Left ventricle myocardium inferior (tissue), 1 donor: ENCODE data around the gene AKAP17A. TPM values are rescaled to one million over a fixed set of nuclear protein-coding genes. Genes with fewer than 3 reads are reported as not detected.

Experiments
- DNase-seq: peaks from one replicate; pipeline ENCODE4 v3.0.0-alpha.2; 2020
- H3K27ac ChIP-seq: fragments of 200-600 bp; replicated peaks from 2 replicates; pipeline ENCODE4 v1.8.0; 2021
- H3K27me3 ChIP-seq: fragments of 200-600 bp; 2 replicates; pipeline ENCODE4 v1.8.0; 2021; ENCODE audit warnings: low read depth
- H3K36me3 ChIP-seq: fragments of 200-600 bp; 2 replicates; pipeline ENCODE4 v1.8.0; 2021
- H3K4me1 ChIP-seq: fragments of 200-600 bp; 2 replicates; pipeline ENCODE4 v1.8.0; 2021
- H3K4me3 ChIP-seq: fragments of 200-600 bp; 2 replicates; pipeline ENCODE4 v1.8.0; 2021; ENCODE audit warnings: mild to moderate bottlenecking, moderate library complexity
- H3K9me3 ChIP-seq: fragments of 200-600 bp; replicated peaks from 2 replicates; pipeline ENCODE4 v1.8.0; 2021
- intact Hi-C: fragments of 100-400 bp; cut with micrococcal nuclease; formaldehyde crosslinking; loops from one replicate; pipeline ENCODE4 v1.11.0; 2022
- total RNA-seq: library from RNA; stranded (reverse); fragmentation: NEBNext Ultra II Directional; extraction: Animal tissue kit (Norgen Biotek cat#: 25700); gene quantifications from one replicate; pipeline ENCODE4 v1.2.1, GENCODE V29; 2021
- TF ChIP-seq, protein P1 (sequence below): fragments of 200-600 bp; IDR thresholded peaks from 2 replicates; pipeline ENCODE4 v1.8.0; 2021; ENCODE audit warnings: antibody characterized with exemption, mild to moderate bottlenecking, borderline replicate concordance
- donor health status: DM: no; HTN: yes; CAD: no; lungs with severe emphysema.

The AKAP17A gene
- total RNA-seq, 1 donor from 2014 or later: 15.8 TPM

- peaks cover 11% of the 10 kb centered on the region for H3K9me3 ChIP-seq
- H3K36me3 ChIP-seq: peaks cover 86% of the 10 kb centered on the region
- TF ChIP-seq, protein P1, sequence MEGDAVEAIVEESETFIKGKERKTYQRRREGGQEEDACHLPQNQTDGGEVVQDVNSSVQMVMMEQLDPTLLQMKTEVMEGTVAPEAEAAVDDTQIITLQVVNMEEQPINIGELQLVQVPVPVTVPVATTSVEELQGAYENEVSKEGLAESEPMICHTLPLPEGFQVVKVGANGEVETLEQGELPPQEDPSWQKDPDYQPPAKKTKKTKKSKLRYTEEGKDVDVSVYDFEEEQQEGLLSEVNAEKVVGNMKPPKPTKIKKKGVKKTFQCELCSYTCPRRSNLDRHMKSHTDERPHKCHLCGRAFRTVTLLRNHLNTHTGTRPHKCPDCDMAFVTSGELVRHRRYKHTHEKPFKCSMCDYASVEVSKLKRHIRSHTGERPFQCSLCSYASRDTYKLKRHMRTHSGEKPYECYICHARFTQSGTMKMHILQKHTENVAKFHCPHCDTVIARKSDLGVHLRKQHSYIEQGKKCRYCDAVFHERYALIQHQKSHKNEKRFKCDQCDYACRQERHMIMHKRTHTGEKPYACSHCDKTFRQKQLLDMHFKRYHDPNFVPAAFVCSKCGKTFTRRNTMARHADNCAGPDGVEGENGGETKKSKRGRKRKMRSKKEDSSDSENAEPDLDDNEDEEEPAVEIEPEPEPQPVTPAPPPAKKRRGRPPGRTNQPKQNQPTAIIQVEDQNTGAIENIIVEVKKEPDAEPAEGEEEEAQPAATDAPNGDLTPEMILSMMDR: no peak
- H3K27ac ChIP-seq: no peak overlapping the region
- H3K4me3 ChIP-seq: no peak overlapping the region
- H3K27me3 ChIP-seq: no peaks in the 10 kb centered on the region
- no peak for DNase-seq
- intact Hi-C loops: no loop called here
- H3K4me1 ChIP-seq: peaks cover 14% of the 10 kb centered on the region
These were observed 9.1 kb downstream of the AKAP17A start for GRCh38 chrX:1600406-1601050.

DNA sequence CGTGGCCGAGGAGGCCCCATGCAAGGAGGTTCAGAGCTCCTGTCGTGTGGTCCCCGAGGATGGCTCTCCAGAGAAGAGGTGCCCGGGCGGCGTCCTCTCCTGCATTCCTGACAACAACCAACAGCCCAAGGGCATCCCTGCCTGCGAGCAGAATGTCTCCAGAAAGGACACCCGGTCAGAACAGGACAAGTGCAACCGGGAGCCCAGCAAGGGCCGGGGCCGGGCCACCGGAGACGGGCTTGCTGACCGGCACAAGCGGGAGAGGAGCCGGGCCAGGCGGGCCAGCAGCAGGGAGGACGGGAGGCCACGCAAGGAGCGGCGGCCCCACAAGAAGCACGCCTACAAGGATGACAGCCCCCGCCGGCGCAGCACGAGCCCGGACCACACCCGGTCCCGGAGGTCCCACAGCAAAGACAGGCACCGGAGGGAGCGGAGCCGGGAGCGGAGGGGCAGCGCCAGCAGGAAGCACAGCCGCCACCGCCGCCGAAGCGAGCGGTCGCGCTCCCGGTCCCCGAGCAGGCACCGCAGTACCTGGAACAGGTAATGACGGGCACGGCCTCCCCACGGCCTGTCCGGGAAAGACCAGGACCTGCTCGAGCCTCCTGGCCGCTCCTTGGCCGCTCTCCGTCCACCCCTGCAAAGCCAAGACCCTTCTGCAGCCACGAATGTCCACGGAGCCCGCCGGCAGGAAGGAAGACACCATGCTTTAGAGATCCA is 9.8 kb downstream of the AKAP17A start:
- intact Hi-C loops: no loop called here
- H3K27me3 ChIP-seq: no peaks in the 10 kb centered on the region
- H3K36me3 ChIP-seq: peaks cover 79% of the 10 kb centered on the region
- DNase-seq: no peak
- H3K4me1 ChIP-seq: peaks cover 14% of the 10 kb centered on the region
- H3K27ac ChIP-seq: no peak overlapping the region
- no peak overlapping the region for H3K4me3 ChIP-seq
- TF ChIP-seq, protein P1: no peak
- H3K9me3 ChIP-seq: peaks cover 11% of the 10 kb centered on the region

DNA sequence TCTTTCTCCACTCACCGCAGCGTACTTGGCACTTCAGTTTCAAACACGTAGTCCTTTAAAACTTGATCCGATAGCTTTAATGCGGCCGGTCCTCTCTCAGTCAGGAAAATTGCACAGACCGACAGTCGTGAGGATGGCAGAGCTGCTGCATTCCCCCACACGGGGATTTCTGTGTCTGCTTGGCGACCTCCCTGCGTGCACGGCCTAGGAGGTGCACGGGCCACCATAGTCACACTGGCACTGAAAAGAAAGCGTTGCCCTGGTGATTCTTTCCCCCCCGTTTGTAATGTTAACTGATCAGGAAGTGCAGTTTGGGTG is 10.3 kb downstream of the AKAP17A start:
- TF ChIP-seq, protein P1: no peak
- H3K27me3 ChIP-seq: no peaks in the 10 kb centered on the region
- DNase-seq: no peak
- H3K27ac ChIP-seq: no peak overlapping the region
- H3K4me1 ChIP-seq: peaks cover 14% of the 10 kb centered on the region
- H3K9me3 ChIP-seq: peaks cover 11% of the 10 kb centered on the region
- H3K4me3 ChIP-seq: no peak overlapping the region
- peaks cover 81% of the 10 kb centered on the region for H3K36me3 ChIP-seq
- intact Hi-C loops: no loop called here

DNA sequence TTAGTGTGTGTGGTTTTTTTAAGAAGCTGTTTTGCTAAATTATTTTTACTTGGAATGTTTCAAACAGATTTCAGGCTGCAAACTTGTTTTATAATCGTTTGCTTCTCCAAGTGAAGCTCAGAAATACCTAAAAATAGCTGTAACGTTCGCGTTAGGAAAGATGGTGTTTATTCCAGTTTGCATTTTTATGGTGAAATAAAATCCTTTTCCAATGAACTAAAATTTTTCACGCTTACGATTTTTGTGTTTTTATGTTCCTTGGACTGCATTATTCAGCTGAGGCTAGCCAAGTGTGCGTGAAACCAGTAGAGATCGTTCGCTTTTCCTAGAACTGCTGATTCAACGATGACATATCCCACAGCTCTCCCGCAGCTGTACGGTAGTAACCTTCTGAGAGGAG is 10.9 kb downstream of the AKAP17A start:
- no peak for DNase-seq
- TF ChIP-seq, protein P1: no peak
- Histone ChIP-seq H3K9me3 (peaks cover 11% of the 10 kb centered on the region), H3K36me3 (peaks cover 77% of the 10 kb centered on the region), H3K27ac (no peak overlapping the region), H3K4me3 (no peak overlapping the region), H3K27me3 (no peaks in the 10 kb centered on the region), H3K4me1 (peaks cover 12% of the 10 kb centered on the region)
- intact Hi-C loops: no loop called here

GRCh38 chrX:1606496-1606895 is 15.1 kb downstream of the AKAP17A start:
- H3K9me3 ChIP-seq: peaks cover 10% of the 10 kb centered on the region
- H3K27ac ChIP-seq: no peak overlapping the region
- H3K27me3 ChIP-seq: no peaks in the 10 kb centered on the region
- no peaks in the 10 kb centered on the region for H3K4me1 ChIP-seq
- no peak for DNase-seq
- H3K4me3 ChIP-seq: no peak overlapping the region
- intact Hi-C loops: no loop called here
- peaks cover 36% of the 10 kb centered on the region for H3K36me3 ChIP-seq
- TF ChIP-seq, protein P1: no peak
